HEK293T (cell line): ENCODE data around the gene SUGT1.

Experiments used
- ELF4 ChIP-seq: fragments of 450-650 bp; IDR thresholded peaks from 2 replicates; pipeline ENCODE4 v1.6.1; 2017; ENCODE audit warnings: antibody characterized with exemption
- FOXM1 ChIP-seq: fragments of 450-650 bp; IDR thresholded peaks from 2 replicates; pipeline ENCODE4 v1.6.1; 2017; ENCODE audit warnings: mild to moderate bottlenecking, borderline replicate concordance

DNA sequence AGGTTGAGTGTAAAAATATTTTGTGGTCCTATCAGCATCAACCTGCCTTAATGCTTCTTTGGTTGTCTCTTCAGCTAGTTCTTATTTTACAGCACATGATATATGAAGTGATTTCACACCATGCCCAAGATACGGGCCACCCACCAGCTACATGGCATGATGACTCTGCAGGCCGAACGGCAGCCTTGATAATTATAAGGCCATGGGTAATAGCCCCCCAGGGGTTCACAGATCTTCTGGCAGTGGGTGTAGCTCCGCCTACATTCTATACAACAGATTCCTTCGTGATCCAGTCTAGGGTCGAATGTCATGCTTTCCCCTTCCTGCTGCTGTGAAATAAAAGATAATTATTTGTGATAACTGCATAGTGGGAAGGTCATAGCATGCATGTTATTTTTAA is 50.8 kb downstream of the SUGT1 start:
- TF ChIP-seq FOXM1 (no peak), ELF4 (no peak)
